Calu3 (cell line): ENCODE measurements around the gene MYH6. TPM values are rescaled to one million over a fixed set of nuclear protein-coding genes. Genes with fewer than 3 reads are reported as not detected.

Experiments
- BruUV-seq: library from RNA; stranded (reverse); fragments of 400-500 nt; replicated peaks from 2 replicates; lab custom pipeline; 2021; lab: Mats Ljungman, UMichigan
- CTCF ChIA-PET: fragments of 300-600 bp; sonication (Branson Sonifier 250); formaldehyde crosslinking; loops from one replicate; lab custom pipeline; 2022; ENCODE audit warnings: antibody characterized with exemption; lab: Charles Lee
- DNase-seq: peaks from one replicate; pipeline ENCODE4 v3.0.0; 2022
- H3K27ac Mint-ChIP-seq: one replicate; pipeline ENCODE4 v1.8.0; 2022; ENCODE audit warnings: mixed read lengths; ENCODE audit not compliant: unreplicated experiment
- H3K27me3 Mint-ChIP-seq: one replicate; pipeline ENCODE4 v1.8.0; 2022; ENCODE audit warnings: mixed read lengths; ENCODE audit not compliant: unreplicated experiment
- H3K36me3 Mint-ChIP-seq: one replicate; pipeline ENCODE4 v1.8.0; 2022; ENCODE audit warnings: mild to moderate bottlenecking, moderate library complexity, mixed read lengths; ENCODE audit not compliant: insufficient read depth, unreplicated experiment
- H3K4me1 Mint-ChIP-seq: one replicate; pipeline ENCODE4 v1.8.0; 2022; ENCODE audit warnings: mild to moderate bottlenecking, low read depth, mixed read lengths; ENCODE audit not compliant: unreplicated experiment
- H3K4me3 Mint-ChIP-seq: one replicate; pipeline ENCODE4 v1.8.0; 2022; ENCODE audit warnings: mild to moderate bottlenecking, low read depth, moderate library complexity, mixed read lengths; ENCODE audit not compliant: unreplicated experiment
- H3K9me3 Mint-ChIP-seq: one replicate; pipeline ENCODE4 v1.8.0; 2022; ENCODE audit warnings: low read depth, mixed read lengths; ENCODE audit not compliant: unreplicated experiment
- intact Hi-C: fragments of 100-400 bp; cut with micrococcal nuclease; formaldehyde crosslinking; loops from one replicate; pipeline ENCODE4 v1.10.0; 2022; ENCODE audit not compliant: unreplicated experiment
- total RNA-seq: library from RNA; stranded (reverse); gene quantifications from 2 replicates; pipeline ENCODE4 v1.2.3, GENCODE V29; 2022
- TF ChIP-seq, protein P1 (sequence below): fragments of 200-600 bp; IDR thresholded peaks from one replicate; pipeline ENCODE4 v1.8.0; 2022; ENCODE audit warnings: antibody characterized with exemption; ENCODE audit not compliant: unreplicated experiment

Gene MYH6
- total RNA-seq, 1 experiment from 2014 or later = not detected

DNA sequence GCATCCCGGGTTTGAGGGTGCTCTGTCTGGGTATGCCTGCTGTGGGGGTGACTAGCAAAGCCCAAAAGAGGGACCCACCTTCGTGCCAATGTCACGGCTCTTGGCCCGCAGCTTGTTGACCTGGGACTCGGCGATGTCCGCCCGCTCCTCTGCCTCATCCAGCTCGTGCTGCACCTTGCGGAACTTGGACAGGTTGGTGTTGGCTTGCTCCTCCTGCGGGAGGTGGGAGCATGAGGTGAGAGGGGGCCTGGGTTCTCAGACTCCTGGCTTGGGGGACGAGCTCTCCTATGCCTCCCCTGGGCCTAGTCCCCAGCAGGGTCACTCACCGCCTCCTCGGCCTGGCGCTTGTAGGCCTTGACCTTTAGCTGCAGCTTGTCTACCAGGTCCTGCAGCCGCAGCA is 5.6 kb upstream of the MYH6 start:
- peaks cover 93% of the 10 kb centered on the region for H3K27me3 Mint-ChIP-seq
- TF ChIP-seq, protein P1, sequence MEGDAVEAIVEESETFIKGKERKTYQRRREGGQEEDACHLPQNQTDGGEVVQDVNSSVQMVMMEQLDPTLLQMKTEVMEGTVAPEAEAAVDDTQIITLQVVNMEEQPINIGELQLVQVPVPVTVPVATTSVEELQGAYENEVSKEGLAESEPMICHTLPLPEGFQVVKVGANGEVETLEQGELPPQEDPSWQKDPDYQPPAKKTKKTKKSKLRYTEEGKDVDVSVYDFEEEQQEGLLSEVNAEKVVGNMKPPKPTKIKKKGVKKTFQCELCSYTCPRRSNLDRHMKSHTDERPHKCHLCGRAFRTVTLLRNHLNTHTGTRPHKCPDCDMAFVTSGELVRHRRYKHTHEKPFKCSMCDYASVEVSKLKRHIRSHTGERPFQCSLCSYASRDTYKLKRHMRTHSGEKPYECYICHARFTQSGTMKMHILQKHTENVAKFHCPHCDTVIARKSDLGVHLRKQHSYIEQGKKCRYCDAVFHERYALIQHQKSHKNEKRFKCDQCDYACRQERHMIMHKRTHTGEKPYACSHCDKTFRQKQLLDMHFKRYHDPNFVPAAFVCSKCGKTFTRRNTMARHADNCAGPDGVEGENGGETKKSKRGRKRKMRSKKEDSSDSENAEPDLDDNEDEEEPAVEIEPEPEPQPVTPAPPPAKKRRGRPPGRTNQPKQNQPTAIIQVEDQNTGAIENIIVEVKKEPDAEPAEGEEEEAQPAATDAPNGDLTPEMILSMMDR = no peak
- CTCF ChIA-PET = interaction anchor here (0.6 kb wide), 1 partner anchor 27 kb away, joined by 4 read pairs; no protein-coding TSS in a partner anchor

DNA sequence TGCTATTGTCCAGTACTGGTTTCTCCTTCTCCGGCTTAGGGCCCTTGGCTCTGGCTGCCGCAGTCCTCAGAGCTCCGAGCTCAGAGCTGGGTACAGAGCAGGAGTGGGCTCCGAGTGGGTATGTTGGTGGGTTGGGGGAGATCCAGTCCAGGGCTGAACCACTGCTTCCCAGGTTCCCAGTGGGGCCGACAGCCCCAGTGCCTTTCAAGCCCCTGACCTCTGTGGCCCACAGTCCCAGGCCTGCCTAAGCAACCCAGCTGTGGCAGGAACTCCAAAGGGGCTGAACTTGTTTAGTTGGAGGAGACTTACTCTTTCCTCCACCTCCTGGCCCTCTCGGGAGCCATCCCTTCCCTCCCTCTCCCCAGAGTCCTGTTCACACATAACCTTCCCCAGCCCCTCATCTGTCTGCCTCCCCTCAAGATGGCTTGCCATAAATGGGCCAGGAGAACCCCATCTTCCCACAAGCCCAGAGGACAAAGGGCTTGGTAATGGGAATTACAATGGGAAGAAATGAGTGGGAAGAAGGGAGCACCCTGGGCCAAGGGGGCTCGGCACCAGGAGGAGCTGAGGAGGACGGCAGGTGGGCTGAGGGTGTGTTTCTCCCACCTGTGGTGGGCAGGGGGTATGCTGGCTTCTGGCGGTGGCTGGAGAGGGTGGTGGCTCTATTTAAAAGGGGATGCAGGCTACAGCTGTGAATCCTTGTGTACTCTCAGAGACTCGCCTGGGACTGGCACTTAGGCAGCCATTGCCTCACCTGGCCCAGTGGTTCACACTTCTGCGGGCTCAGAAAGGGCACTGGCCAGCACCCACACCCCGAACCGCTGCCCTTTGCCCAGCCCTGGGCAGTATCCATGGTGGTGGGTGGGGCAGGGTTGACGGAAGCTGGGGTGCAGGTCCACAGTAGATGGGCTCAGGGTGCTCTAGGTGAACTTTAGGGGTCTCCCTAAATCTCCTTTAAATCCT is 3.8 kb upstream of the MYH6 start:
- H3K4me1 Mint-ChIP-seq = no peaks in the 10 kb centered on the region
- TF ChIP-seq, protein P1 = no peak
- H3K4me3 Mint-ChIP-seq = no peak overlapping the region
- BruUV-seq = no TSS peak
- no peaks in the 10 kb centered on the region for H3K36me3 Mint-ChIP-seq
- intact Hi-C loops = no loop called here
- no peak for DNase-seq
- peaks cover 93% of the 10 kb centered on the region for H3K27me3 Mint-ChIP-seq
- H3K9me3 Mint-ChIP-seq = no peaks in the 10 kb centered on the region
- no peak overlapping the region for H3K27ac Mint-ChIP-seq
- CTCF ChIA-PET = no interaction called here

More for the DNA sequence above, 5.6 kb upstream of the MYH6 start:
- no peak overlapping the region for H3K4me3 Mint-ChIP-seq
- no TSS peak for BruUV-seq
- DNase-seq = no peak
- intact Hi-C loops = no loop called here
- no peaks in the 10 kb centered on the region for H3K36me3 Mint-ChIP-seq
- H3K27ac Mint-ChIP-seq = no peak overlapping the region
- H3K9me3 Mint-ChIP-seq = no peaks in the 10 kb centered on the region
- no peaks in the 10 kb centered on the region for H3K4me1 Mint-ChIP-seq

DNA sequence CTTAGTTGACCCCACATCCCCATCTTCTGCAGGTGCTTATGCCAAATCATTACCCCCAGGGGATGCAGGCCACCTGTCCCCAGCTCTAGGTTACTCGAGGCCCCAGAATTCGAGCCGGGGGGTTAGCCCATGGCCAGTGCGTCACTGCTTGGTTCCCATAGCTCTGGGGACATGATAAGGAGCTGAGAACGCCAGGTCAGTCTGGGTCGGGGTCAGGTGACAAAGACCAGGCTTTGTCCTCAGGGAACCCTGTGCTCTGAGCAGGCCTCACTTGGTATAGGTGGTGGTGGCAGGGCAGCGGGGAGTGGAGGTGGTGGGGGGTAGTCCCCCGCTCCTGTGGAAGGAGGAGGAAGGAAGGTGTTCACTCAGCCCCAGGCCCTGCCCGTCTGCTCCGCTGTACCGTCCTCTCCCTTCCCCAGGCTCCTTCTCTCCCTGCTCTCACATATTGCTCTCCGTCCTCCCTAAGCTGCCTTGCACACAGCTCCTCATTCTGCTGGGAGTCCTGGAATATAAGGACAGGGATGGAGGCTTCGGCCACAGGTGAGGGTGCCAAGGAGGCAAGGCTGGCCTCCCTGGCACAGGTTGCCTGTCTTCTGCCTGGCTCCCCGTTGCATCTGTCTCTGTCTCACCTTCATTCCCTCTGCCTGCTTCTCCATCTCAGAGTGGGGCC is 2.0 kb upstream of the MYH6 start:
- intact Hi-C loops = no loop called here
- BruUV-seq = no TSS peak
- no peak for DNase-seq
- TF ChIP-seq, protein P1 = no peak
- no peak overlapping the region for H3K4me3 Mint-ChIP-seq
- CTCF ChIA-PET = no interaction called here
- no peaks in the 10 kb centered on the region for H3K36me3 Mint-ChIP-seq
- H3K4me1 Mint-ChIP-seq = no peaks in the 10 kb centered on the region
- H3K27ac Mint-ChIP-seq = no peak overlapping the region
- peaks cover 93% of the 10 kb centered on the region for H3K27me3 Mint-ChIP-seq
- H3K9me3 Mint-ChIP-seq = no peaks in the 10 kb centered on the region

DNA sequence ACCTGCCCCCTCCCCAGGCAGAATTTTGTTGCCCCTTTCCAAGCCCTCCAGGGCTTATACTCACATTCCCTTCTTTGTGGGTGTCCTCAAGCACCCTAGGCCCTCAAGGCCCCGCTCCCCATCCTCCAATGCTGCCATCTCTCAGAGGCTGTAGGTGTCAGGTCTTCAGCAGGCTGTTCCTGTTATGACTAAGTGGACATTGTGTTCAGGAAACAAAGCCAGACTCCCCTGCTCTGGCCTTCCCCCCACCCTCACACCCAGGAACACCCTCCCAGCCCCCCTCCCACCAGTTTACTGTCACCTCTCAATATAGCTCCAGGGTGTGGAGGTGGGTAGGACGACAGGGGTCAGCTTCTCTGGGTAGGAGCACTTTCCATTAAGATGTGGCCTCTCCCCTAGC is 1.4 kb upstream of the MYH6 start:
- TF ChIP-seq, protein P1 = no peak
- H3K9me3 Mint-ChIP-seq = no peaks in the 10 kb centered on the region
- CTCF ChIA-PET = no interaction called here
- H3K36me3 Mint-ChIP-seq = no peaks in the 10 kb centered on the region
- no TSS peak for BruUV-seq
- no peaks in the 10 kb centered on the region for H3K4me1 Mint-ChIP-seq
- no peak for DNase-seq
- no peak overlapping the region for H3K27ac Mint-ChIP-seq
- no peak overlapping the region for H3K4me3 Mint-ChIP-seq
- intact Hi-C loops = no loop called here
- H3K27me3 Mint-ChIP-seq = peaks cover 93% of the 10 kb centered on the region
